Ovary (tissue), 9 donors: ENCODE measurements around the gene RECK. TPM values are rescaled to one million over a fixed set of nuclear protein-coding genes. Genes with fewer than 3 reads are reported as not detected.

Experiments used
- DNase-seq, 5 donors: peaks; one replicate each; pipeline ENCODE4 v3.0.0-alpha.2; 2019 to 2020
- H3K27ac ChIP-seq, 2 donors: fragments of 200-600 bp; one replicate each; pipeline versions ENCODE4 v1.5.1 to v1.8.0; 2019 to 2022
- H3K27me3 ChIP-seq: fragments of 200-600 bp; one replicate; pipeline ENCODE4 v1.8.0; 2022
- H3K36me3 ChIP-seq: fragments of 200-600 bp; sonication (generic); one replicate; pipeline ENCODE4 v1.5.1; 2019
- H3K4me1 ChIP-seq: one replicate; pipeline ENCODE4 v1.8.1; 2013; ENCODE audit warnings: mild to moderate bottlenecking, moderate library complexity; ENCODE audit not compliant: insufficient read depth
- H3K4me3 ChIP-seq: fragments of 200-600 bp; sonication (generic); one replicate; pipeline ENCODE4 v1.5.1; 2017
- H3K9me3 ChIP-seq, 2 donors: fragments of 200-600 bp in 1 of 2; sonication (generic) in 1 of 2; one replicate each; pipeline versions ENCODE4 v1.5.1 to v1.8.1; 2013 to 2019; ENCODE audit warnings: mild to moderate bottlenecking in 1 of 2, moderate library complexity in 1 of 2
- EP300 ChIP-seq: sonication (generic); formaldehyde crosslinking; IDR thresholded peaks from one replicate; pipeline ENCODE4 v1.6.1; 2017; ENCODE audit warnings: antibody characterized with exemption
- POLR2A ChIP-seq: fragments of 450-650 bp; IDR thresholded peaks from one replicate; pipeline ENCODE4 v1.6.1; 2017; ENCODE audit warnings: antibody characterized with exemption, mild to moderate bottlenecking, moderate library complexity
- WGBS, 3 donors: extraction: QIAGEN DNeasy Blood & Tissue Kit in 1 of 3; methylation state at CpG; one replicate each; pipeline versions ENCODE4 v1.1.5 to v1.1.7; 2013 to 2017; 5-methylcytosine and 5-hydroxymethylcytosine counted together
- intact Hi-C, 4 donors: fragments of 100-400 bp; cut with DNase I; formaldehyde crosslinking; loops; one replicate each; pipeline versions ENCODE4 v1.11.0 to v1.15.1; 2022 to 2023
- polyA plus RNA-seq, 2 donors: library from polyadenylated mRNA; stranded (reverse); fragments of 200-250 nt in 1 of 2; fragments of 350-450 nt in 1 of 2; fragmentation: Illumina TruSeq in 1 of 2; extraction: RNeasy Lipid Tissue Mini Kit (QIAGEN cat#74804) in 1 of 2; gene quantifications; one replicate each; pipeline ENCODE4 v1.2.3, GENCODE V29; 2013 to 2014
- total RNA-seq, 7 donors: library from RNA; depleted of rRNA in 2 of 7; stranded (reverse); fragments of >200 nt in 2 of 7; fragmentation: NEBNext Ultra II Directional in 3 of 7; extraction: Animal tissue kit (Norgen Biotek cat#: 25700) in 3 of 7; gene quantifications; one replicate each; pipeline versions ENCODE4 v1.1.0 to v1.2.4, GENCODE V29; 2016 to 2023
- TF ChIP-seq, protein P1 (sequence below), 3 donors: fragments of 450-650 bp in 2 of 3; fragments of 200-600 bp in 1 of 3; IDR thresholded peaks; one replicate each; pipeline versions ENCODE4 v1.5.1 to v1.8.0; 2016 to 2022; ENCODE audit warnings: antibody characterized with exemption in 3 of 3, mild to moderate bottlenecking in 1 of 3
- donor health status: DM: no; HTN: no; CAD: no; lungs with moderate emphysema.
- donor health status: DM: no; HTN: no; CAD: no.
- donor health status: Bipolar disorder and iron deficiency.
- donor health status: DM: yes; HTN: yes; CAD: no.
- donor health status: DM: no; HTN: no; CAD: no.
- donor health status: DM: yes; HTN: yes; CAD: no.

Gene RECK
- total and polyA plus RNA-seq, 9 donors: 10.7 to 24.2 (median 16.8) TPM

GRCh38 chr9:36137392-36138004, 100.8 kb downstream of the RECK start:
- H3K27me3 ChIP-seq: no peaks in the 10 kb centered on the region
- TF ChIP-seq POLR2A (no peak), EP300 (no peak)
- TF ChIP-seq, protein P1, sequence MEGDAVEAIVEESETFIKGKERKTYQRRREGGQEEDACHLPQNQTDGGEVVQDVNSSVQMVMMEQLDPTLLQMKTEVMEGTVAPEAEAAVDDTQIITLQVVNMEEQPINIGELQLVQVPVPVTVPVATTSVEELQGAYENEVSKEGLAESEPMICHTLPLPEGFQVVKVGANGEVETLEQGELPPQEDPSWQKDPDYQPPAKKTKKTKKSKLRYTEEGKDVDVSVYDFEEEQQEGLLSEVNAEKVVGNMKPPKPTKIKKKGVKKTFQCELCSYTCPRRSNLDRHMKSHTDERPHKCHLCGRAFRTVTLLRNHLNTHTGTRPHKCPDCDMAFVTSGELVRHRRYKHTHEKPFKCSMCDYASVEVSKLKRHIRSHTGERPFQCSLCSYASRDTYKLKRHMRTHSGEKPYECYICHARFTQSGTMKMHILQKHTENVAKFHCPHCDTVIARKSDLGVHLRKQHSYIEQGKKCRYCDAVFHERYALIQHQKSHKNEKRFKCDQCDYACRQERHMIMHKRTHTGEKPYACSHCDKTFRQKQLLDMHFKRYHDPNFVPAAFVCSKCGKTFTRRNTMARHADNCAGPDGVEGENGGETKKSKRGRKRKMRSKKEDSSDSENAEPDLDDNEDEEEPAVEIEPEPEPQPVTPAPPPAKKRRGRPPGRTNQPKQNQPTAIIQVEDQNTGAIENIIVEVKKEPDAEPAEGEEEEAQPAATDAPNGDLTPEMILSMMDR (IDR thresholded peaks at IDR 0.05): no peak
- no peak overlapping the region for H3K27ac ChIP-seq
- WGBS, 3 donors: 7 to 24% (median 18%) methylated on average over 9 to 12 of the region's 12 CpGs
- peak overlapping the region; percentile 60 for H3K4me3 ChIP-seq
- H3K36me3 ChIP-seq: no peaks in the 10 kb centered on the region
- intact Hi-C loops: no loop called here
- peaks cover 11% of the 10 kb centered on the region for H3K4me1 ChIP-seq
- DNase-seq: peak in 2 of 5 donors; percentile 44 to 59
- no peaks in the 10 kb centered on the region for H3K9me3 ChIP-seq

GRCh38 chr9:36138496-36138895, 101.8 kb downstream of the RECK start:
- Histone ChIP-seq H3K27me3 (no peaks in the 10 kb centered on the region), H3K27ac (no peak overlapping the region), H3K4me3 (no peak overlapping the region), H3K36me3 (no peaks in the 10 kb centered on the region), H3K9me3 (no peaks in the 10 kb centered on the region), H3K4me1 (peaks cover 16% of the 10 kb centered on the region)
- DNase-seq: no peak
- intact Hi-C loops: no loop called here
- WGBS, 3 donors: 93 to 96% (median 93%) methylated on average over 10 of the region's 10 CpGs
- TF ChIP-seq EP300 (no peak), POLR2A (no peak)
- TF ChIP-seq, protein P1 (IDR thresholded peaks at IDR 0.05): no peak

DNA sequence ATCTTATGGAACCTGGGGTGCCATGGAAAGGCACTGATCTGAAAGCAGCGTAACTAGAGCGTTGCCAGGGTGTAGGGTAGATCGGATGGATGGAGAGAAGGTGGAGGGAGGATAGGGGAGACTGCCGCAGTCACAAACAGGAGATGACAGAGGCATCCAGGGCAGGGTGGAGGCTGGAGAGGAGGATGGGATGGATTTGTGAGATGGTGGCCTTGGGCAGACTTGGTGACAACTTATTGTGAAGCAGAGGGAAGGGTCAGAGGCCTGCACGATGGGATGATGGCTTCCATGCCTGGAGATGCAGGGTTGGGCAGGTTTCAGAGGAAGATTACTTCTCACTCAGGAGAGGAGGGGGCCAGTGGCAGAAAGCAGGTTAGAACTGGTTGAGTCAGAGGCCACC, 102.2 kb downstream of the RECK start:
- Histone ChIP-seq H3K4me1 (peaks cover 16% of the 10 kb centered on the region), H3K36me3 (no peaks in the 10 kb centered on the region), H3K27me3 (no peaks in the 10 kb centered on the region), H3K4me3 (no peak overlapping the region), H3K27ac (no peak overlapping the region), H3K9me3 (no peaks in the 10 kb centered on the region)
- intact Hi-C loops: no loop called here
- peak in 1 of 5 donors; percentile 10 for DNase-seq
- TF ChIP-seq EP300: no peak
- TF ChIP-seq, protein P1 (IDR thresholded peaks at IDR 0.05): no peak
- TF ChIP-seq POLR2A: no peak
- WGBS, 3 donors: 91 to 96% (median 93%) methylated on average over 5 of the region's 5 CpGs

DNA sequence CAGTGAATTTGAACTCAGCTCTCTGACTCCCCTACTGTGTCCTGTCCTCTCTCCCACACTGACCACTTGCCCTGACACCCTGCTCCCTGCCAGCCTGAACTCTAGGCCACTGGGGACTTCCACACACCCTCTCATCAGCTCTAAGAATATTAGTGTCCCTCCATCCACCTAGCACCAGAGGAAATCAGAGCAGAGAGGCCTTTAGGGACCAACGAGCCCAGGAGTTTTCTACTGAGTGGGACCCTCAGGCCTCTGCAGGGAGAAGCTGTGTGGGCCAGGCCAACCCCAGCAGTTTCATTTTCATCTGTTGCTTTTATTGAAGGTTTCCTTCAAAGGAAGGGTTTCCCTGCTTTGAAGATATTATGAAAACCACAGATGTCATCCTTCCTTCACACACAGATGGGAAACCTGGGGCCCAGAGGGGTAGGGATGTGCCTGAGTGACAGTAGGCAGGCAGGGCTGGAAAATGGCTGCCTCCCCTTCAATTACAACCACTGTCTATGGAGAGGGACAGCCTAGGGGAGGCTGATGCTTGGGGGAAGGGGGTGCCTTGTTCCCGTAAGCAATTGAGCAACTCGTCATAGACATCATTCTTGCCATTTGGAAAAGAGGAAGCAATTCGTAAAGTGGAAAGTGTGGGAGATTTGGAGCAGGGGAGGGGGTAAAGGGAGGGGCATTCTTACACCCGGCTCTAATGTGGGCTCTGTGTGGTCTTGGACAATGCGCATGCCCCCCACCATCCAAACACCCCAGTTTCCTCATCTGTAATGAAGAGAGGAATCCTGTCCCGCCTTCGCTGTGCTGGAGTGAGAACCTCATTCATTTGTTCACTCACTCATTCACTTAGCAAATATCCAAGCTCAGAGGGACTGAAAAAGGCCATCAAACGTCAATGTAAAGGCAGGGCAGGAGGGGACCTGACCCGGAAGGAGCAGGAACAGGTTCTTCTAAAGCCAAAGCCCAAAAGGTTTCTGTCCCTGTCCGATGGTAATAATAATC, 103.7 kb downstream of the RECK start:
- Histone ChIP-seq H3K36me3 (no peaks in the 10 kb centered on the region), H3K27me3 (no peaks in the 10 kb centered on the region), H3K4me3 (no peak overlapping the region), H3K27ac (no peak overlapping the region), H3K9me3 (no peaks in the 10 kb centered on the region), H3K4me1 (peaks cover 16% of the 10 kb centered on the region)
- WGBS, 3 donors: 83 to 93% (median 91%) methylated on average over 11 of the region's 11 CpGs
- intact Hi-C loops: loop anchor here in 1 of 4 donors (2.0 kb wide), 1 partner anchor 20 kb away; no protein-coding TSS in a partner anchor
- peak in 1 of 5 donors; percentile 7 for DNase-seq
- TF ChIP-seq EP300 (no peak), POLR2A (no peak)
- TF ChIP-seq, protein P1 (IDR thresholded peaks at IDR 0.05): no peak
